Measurements from ENCODE around the gene EXOC6. TPM values are rescaled to one million over a fixed set of nuclear protein-coding genes. Genes with fewer than 3 reads are reported as not detected.
"Not testable (repeated sequence)": the region's sequence is repeated elsewhere in the genome, so short reads cannot be mapped to it uniquely, and the experiment has no call there.

The EXOC6 gene
- total RNA-seq, 1 experiment from 2014 or later, result 6.2 TPM

GRCh38 chr10:93083743-93084539 is 235.6 kb downstream of the EXOC6 start:
- H3K27me3 ChIP-seq (ENCODE audit: control insufficient read depth, insufficient read depth, low read length), result no peaks in the 10 kb centered on the region
- no peaks in the 10 kb centered on the region for H3K36me3 ChIP-seq (replicated peaks; ENCODE audit: control insufficient read depth, insufficient read depth, low read length)
- DNase-seq, result no peak
- no peak overlapping the region for H3K4me3 ChIP-seq (ENCODE audit: insufficient read depth, low read depth, low read length)

- Histone ChIP-seq H3K27me3 (ENCODE audit: control insufficient read depth, insufficient read depth, low read length) (no peaks in the 10 kb centered on the region), H3K4me3 (ENCODE audit: insufficient read depth, low read depth, low read length) (no peak overlapping the region), H3K36me3 (replicated peaks; ENCODE audit: control insufficient read depth, insufficient read depth, low read length) (no peaks in the 10 kb centered on the region)
- no peak for DNase-seq
Observed at GRCh38 chr10:93085272-93085859, 237.0 kb downstream of the EXOC6 start.

GRCh38 chr10:93086289-93086688 is 238.0 kb downstream of the EXOC6 start:
- DNase-seq, result no peak
- Histone ChIP-seq H3K36me3 (replicated peaks; ENCODE audit: control insufficient read depth, insufficient read depth, low read length) (no peaks in the 10 kb centered on the region), H3K27me3 (ENCODE audit: control insufficient read depth, insufficient read depth, low read length) (no peaks in the 10 kb centered on the region), H3K4me3 (ENCODE audit: insufficient read depth, low read depth, low read length) (no peak overlapping the region)

GRCh38 chr10:93087846-93088245 is 239.5 kb downstream of the EXOC6 start:
- Histone ChIP-seq H3K4me3 (ENCODE audit: insufficient read depth, low read depth, low read length) (no peak overlapping the region), H3K36me3 (replicated peaks; ENCODE audit: control insufficient read depth, insufficient read depth, low read length) (no peaks in the 10 kb centered on the region), H3K27me3 (ENCODE audit: control insufficient read depth, insufficient read depth, low read length) (no peaks in the 10 kb centered on the region)
- DNase-seq, result no peak

- no peak for DNase-seq
- Histone ChIP-seq H3K27me3 (ENCODE audit: control insufficient read depth, insufficient read depth, low read length) (no peaks in the 10 kb centered on the region), H3K36me3 (replicated peaks; ENCODE audit: control insufficient read depth, insufficient read depth, low read length) (no peaks in the 10 kb centered on the region), H3K4me3 (ENCODE audit: insufficient read depth, low read depth, low read length) (no peak overlapping the region)
Observed at GRCh38 chr10:93088466-93088865, 240.1 kb downstream of the EXOC6 start.

- Histone ChIP-seq H3K4me3 (ENCODE audit: insufficient read depth, low read depth, low read length) (no peak overlapping the region), H3K27me3 (ENCODE audit: control insufficient read depth, insufficient read depth, low read length) (no peaks in the 10 kb centered on the region), H3K36me3 (replicated peaks; ENCODE audit: control insufficient read depth, insufficient read depth, low read length) (no peaks in the 10 kb centered on the region)
- no peak for DNase-seq
Observed at GRCh38 chr10:93090619-93091018, 242.3 kb downstream of the EXOC6 start.

- no peak overlapping the region for H3K4me3 ChIP-seq (ENCODE audit: insufficient read depth, low read depth, low read length)
Observed at GRCh38 chr10:93091960-93092359, 243.6 kb downstream of the EXOC6 start.

GRCh38 chr10:93095225-93095624 is 246.9 kb downstream of the EXOC6 start:
- no peaks in the 10 kb centered on the region for H3K36me3 ChIP-seq (replicated peaks; ENCODE audit: control insufficient read depth, insufficient read depth, low read length)
- H3K4me3 ChIP-seq (ENCODE audit: insufficient read depth, low read depth, low read length), result no peak overlapping the region
- H3K27me3 ChIP-seq (ENCODE audit: control insufficient read depth, insufficient read depth, low read length), result no peaks in the 10 kb centered on the region
- DNase-seq, result peak; percentile 59

More at GRCh38 chr10:93091960-93092359, 243.6 kb downstream of the EXOC6 start:
- no peaks in the 10 kb centered on the region for H3K27me3 ChIP-seq (ENCODE audit: control insufficient read depth, insufficient read depth, low read length)
- DNase-seq, result no peak
- H3K36me3 ChIP-seq (replicated peaks; ENCODE audit: control insufficient read depth, insufficient read depth, low read length), result no peaks in the 10 kb centered on the region

- no peaks in the 10 kb centered on the region for H3K36me3 ChIP-seq (replicated peaks; ENCODE audit: control insufficient read depth, insufficient read depth, low read length)
- no peak for DNase-seq
- no peak overlapping the region for H3K4me3 ChIP-seq (ENCODE audit: insufficient read depth, low read depth, low read length)
- no peaks in the 10 kb centered on the region for H3K27me3 ChIP-seq (ENCODE audit: control insufficient read depth, insufficient read depth, low read length)
Observed at GRCh38 chr10:93096901-93097300, 248.6 kb downstream of the EXOC6 start.

- no peak for DNase-seq
- no peaks in the 10 kb centered on the region for H3K27me3 ChIP-seq (ENCODE audit: control insufficient read depth, insufficient read depth, low read length)
- no peak overlapping the region for H3K4me3 ChIP-seq (ENCODE audit: insufficient read depth, low read depth, low read length)
- H3K36me3 ChIP-seq (replicated peaks; ENCODE audit: control insufficient read depth, insufficient read depth, low read length), result no peaks in the 10 kb centered on the region
Observed at GRCh38 chr10:93097386-93097785, 249.1 kb downstream of the EXOC6 start.

- Histone ChIP-seq H3K36me3 (replicated peaks; ENCODE audit: control insufficient read depth, insufficient read depth, low read length) (no peaks in the 10 kb centered on the region), H3K27me3 (ENCODE audit: control insufficient read depth, insufficient read depth, low read length) (no peaks in the 10 kb centered on the region), H3K4me3 (ENCODE audit: insufficient read depth, low read depth, low read length) (no peak overlapping the region)
- DNase-seq, result no peak
Observed at GRCh38 chr10:93098816-93099215, 250.5 kb downstream of the EXOC6 start.

- no peaks in the 10 kb centered on the region for H3K36me3 ChIP-seq (replicated peaks; ENCODE audit: control insufficient read depth, insufficient read depth, low read length)
- H3K27me3 ChIP-seq (ENCODE audit: control insufficient read depth, insufficient read depth, low read length), result no peaks in the 10 kb centered on the region
- DNase-seq, result no peak
- H3K4me3 ChIP-seq (ENCODE audit: insufficient read depth, low read depth, low read length), result no peak overlapping the region
Observed at GRCh38 chr10:93099670-93100069, 251.3 kb downstream of the EXOC6 start.

GRCh38 chr10:93101148-93101547 is 252.8 kb downstream of the EXOC6 start:
- DNase-seq; H3K4me3 ChIP-seq (ENCODE audit: insufficient read depth, low read depth, low read length); H3K27me3 ChIP-seq (ENCODE audit: control insufficient read depth, insufficient read depth, low read length); H3K36me3 ChIP-seq (replicated peaks; ENCODE audit: control insufficient read depth, insufficient read depth, low read length): not testable (repeated sequence)

GRCh38 chr10:93103953-93104352 is 255.6 kb downstream of the EXOC6 start:
- Histone ChIP-seq H3K4me3 (ENCODE audit: insufficient read depth, low read depth, low read length) (no peak overlapping the region), H3K27me3 (ENCODE audit: control insufficient read depth, insufficient read depth, low read length) (no peaks in the 10 kb centered on the region), H3K36me3 (replicated peaks; ENCODE audit: control insufficient read depth, insufficient read depth, low read length) (no peaks in the 10 kb centered on the region)
- DNase-seq, result no peak

- Histone ChIP-seq H3K36me3 (replicated peaks; ENCODE audit: control insufficient read depth, insufficient read depth, low read length) (no peaks in the 10 kb centered on the region), H3K27me3 (ENCODE audit: control insufficient read depth, insufficient read depth, low read length) (no peaks in the 10 kb centered on the region), H3K4me3 (ENCODE audit: insufficient read depth, low read depth, low read length) (no peak overlapping the region)
- no peak for DNase-seq
Observed at GRCh38 chr10:93106631-93107072, 258.3 kb downstream of the EXOC6 start.

Measured in H7 (cell line).